Adrenal gland (tissue), 5 donors: Measurements from ENCODE around the gene XPNPEP2.

Experiments used
- CTCF ChIP-seq, 6 experiments: fragments of 450-650 bp in 4 of 6; fragments of 200-600 bp in 2 of 6; sonication (generic) in 1 of 6; IDR thresholded peaks; 1 replicate in 5 of 6; 2 replicates in 1 of 6; pipeline versions ENCODE4 v1.5.1 to v1.8.0; 2016 to 2021; ENCODE audit warnings: antibody characterized with exemption in 6 of 6, mild to moderate bottlenecking in 2 of 6, moderate library complexity in 1 of 6
- POLR2A ChIP-seq, 2 donors: fragments of 450-650 bp; IDR thresholded peaks; one replicate each; pipeline ENCODE4 v1.6.1; 2017; ENCODE audit warnings: antibody characterized with exemption in 2 of 2, mild to moderate bottlenecking in 2 of 2, moderate library complexity in 1 of 2
- donor health status: DM: no; HTN: no; CAD: no.

- no peak for TF ChIP-seq CTCF (IDR thresholded peaks at IDR 0.05)
- no peak for TF ChIP-seq POLR2A (IDR thresholded peaks at IDR 0.05)
These were observed 20.1 kb upstream of the XPNPEP2 start for GRCh38 chrX:129718676-129719075.
